H1 (cell line): ENCODE data around the gene DYNC1I1. TPM values are rescaled to one million over a fixed set of nuclear protein-coding genes. Genes with fewer than 3 reads are reported as not detected.

Experiments used
- CTCF ChIA-PET: fragments of 300-600 bp; sonication (Branson Sonifier 250); formaldehyde crosslinking; loops from one replicate; lab custom pipeline; 2021; ENCODE audit not compliant: partially characterized antibody; lab: Charles Lee
- POLR2A ChIA-PET: fragments of 300-600 bp; sonication (Branson Sonifier 250); formaldehyde crosslinking; loops from one replicate; lab custom pipeline; 2021; ENCODE audit warnings: inconsistent platforms; ENCODE audit not compliant: partially characterized antibody; lab: Charles Lee
- DNase-seq, 2 experiments: peaks; one replicate each; pipeline versions ENCODE4 v3.0.0 to v3.0.0-alpha.2; 2010 to 2022; ENCODE audit warnings: low spot score in 2 of 2, low read depth in 1 of 2, mixed read lengths in 1 of 2
- FAIRE-seq: peaks from 2 replicates; lab custom pipeline; 2011; peaks lifted over from hg19 to GRCh38; lab: Jason Lieb, UNC
- H2AFZ ChIP-seq: 2 replicates; pipeline ENCODE4 v1.8.1; 2012; ENCODE audit warnings: low read length, inconsistent platforms
- H2AK5ac ChIP-seq: 2 replicates; pipeline ENCODE4 v1.6.1; 2013; ENCODE audit warnings: low read depth, low read length
- H2BK120ac ChIP-seq: replicated peaks from 2 replicates; pipeline ENCODE3; 2013; ENCODE audit warnings: low read depth, low read length, inconsistent platforms
- H2BK12ac ChIP-seq: 2 replicates; pipeline ENCODE4 v1.6.1; 2013; ENCODE audit warnings: low read depth, low read length
- H2BK15ac ChIP-seq: 2 replicates; pipeline ENCODE4 v1.6.1; 2013; ENCODE audit warnings: low read length
- H2BK20ac ChIP-seq: 2 replicates; pipeline ENCODE4 v1.6.1; 2013; ENCODE audit warnings: low read length
- H2BK5ac ChIP-seq: 2 replicates; pipeline ENCODE4 v1.6.1; 2013; ENCODE audit warnings: low read depth, low read length
- H3K14ac ChIP-seq: 2 replicates; pipeline ENCODE4 v1.6.1; 2013; ENCODE audit warnings: inconsistent platforms; ENCODE audit not compliant: insufficient read length
- H3K18ac ChIP-seq: 2 replicates; pipeline ENCODE4 v1.6.1; 2013; ENCODE audit warnings: low read length; ENCODE audit errors: extremely low read depth
- H3K23ac ChIP-seq: 2 replicates; pipeline ENCODE4 v1.6.1; 2013; ENCODE audit warnings: inconsistent platforms; ENCODE audit not compliant: insufficient read length
- H3K23me2 ChIP-seq: 2 replicates; pipeline ENCODE4 v1.6.1; 2013; ENCODE audit warnings: low read depth, low read length
- H3K27ac ChIP-seq: 2 replicates; pipeline ENCODE4 v1.6.1; 2011; ENCODE audit warnings: low read depth, low read length, inconsistent platforms
- H3K27me3 ChIP-seq, 4 experiments: replicated peaks in 1 of 4; 1 replicate in 1 of 4; 2 replicates in 3 of 4; pipeline versions ENCODE4 v1.6.1 to v1.8.1; 2011 to 2013; ENCODE audit warnings: low read length in 3 of 4, mild to moderate bottlenecking in 3 of 4, inconsistent platforms in 2 of 4, mixed read lengths in 2 of 4, moderate library complexity in 1 of 4; ENCODE audit not compliant: control insufficient read depth in 3 of 4, insufficient read depth in 3 of 4; ENCODE audit errors: extremely low read depth in 1 of 4
- H3K36me3 ChIP-seq, 4 experiments: 2 replicates each; pipeline versions ENCODE4 v1.6.1 to v1.8.1; 2011 to 2013; ENCODE audit warnings: mild to moderate bottlenecking in 4 of 4, low read length in 3 of 4, moderate library complexity in 2 of 4, control low read depth in 1 of 4, inconsistent platforms in 1 of 4; ENCODE audit not compliant: insufficient read depth in 4 of 4, control insufficient read depth in 2 of 4
- H3K4ac ChIP-seq: replicated peaks from 2 replicates; pipeline ENCODE3; 2013; ENCODE audit warnings: low read length, low read depth, mixed read lengths, inconsistent platforms; ENCODE audit not compliant: insufficient read length
- H3K4me1 ChIP-seq, 4 experiments: replicated peaks in 1 of 4; 1 replicate in 1 of 4; 2 replicates in 3 of 4; pipeline versions ENCODE4 v1.6.1 to v1.8.1; 2011 to 2013; ENCODE audit warnings: low read length in 3 of 4, inconsistent platforms in 2 of 4, mixed read lengths in 1 of 4; ENCODE audit not compliant: insufficient read depth in 4 of 4, control insufficient read depth in 3 of 4
- H3K4me2 ChIP-seq, 2 experiments: 2 replicates each; pipeline versions ENCODE4 v1.6.1 to v1.8.1; 2011 to 2013; ENCODE audit warnings: low read depth in 2 of 2, low read length in 2 of 2, control low read depth in 1 of 2, inconsistent platforms in 1 of 2, mild to moderate bottlenecking in 1 of 2; ENCODE audit not compliant: insufficient read depth in 1 of 2
- H3K4me3 ChIP-seq, 4 experiments: fragments of 200-600, 300-600 bp in 1 of 4; sonication (generic), shearing (Covaris generic), sonication (Bioruptor Twin) in 1 of 4; 2 replicates each; pipeline versions ENCODE4 v1.5.1 to v1.8.1; 2011 to 2016; ENCODE audit warnings: low read length in 4 of 4, low read depth in 3 of 4, control low read depth in 2 of 4, inconsistent platforms in 2 of 4, mild to moderate bottlenecking in 2 of 4, mixed read lengths in 1 of 4, moderate library complexity in 1 of 4; ENCODE audit not compliant: insufficient read depth in 2 of 4; ENCODE audit errors: extremely low read depth in 1 of 4
- H3K56ac ChIP-seq: replicated peaks from 2 replicates; pipeline ENCODE3; 2013; ENCODE audit warnings: low read depth, mild to moderate bottlenecking, mixed read lengths, low read length, inconsistent platforms; ENCODE audit not compliant: insufficient read length
- H3K79me1 ChIP-seq: 2 replicates; pipeline ENCODE4 v1.6.1; 2013; ENCODE audit warnings: low read depth, low read length, control low read depth
- H3K79me2 ChIP-seq, 2 experiments: 2 replicates each; pipeline versions ENCODE4 v1.6.1 to v1.8.1; 2012 to 2013; ENCODE audit warnings: low read length in 2 of 2, mild to moderate bottlenecking in 2 of 2, inconsistent platforms in 1 of 2; ENCODE audit not compliant: insufficient read depth in 2 of 2, control insufficient read depth in 1 of 2
- H3K9ac ChIP-seq, 4 experiments: replicated peaks in 1 of 4; 1 replicate in 1 of 4; 2 replicates in 3 of 4; pipeline versions ENCODE4 v1.6.1 to v1.8.1; 2011 to 2013; ENCODE audit warnings: low read depth in 3 of 4, low read length in 3 of 4, control low read depth in 2 of 4, mild to moderate bottlenecking in 2 of 4, moderate library complexity in 2 of 4, inconsistent platforms in 1 of 4; ENCODE audit errors: extremely low read depth in 1 of 4
- H3K9me3 ChIP-seq, 2 experiments: 2 replicates each; pipeline versions ENCODE4 v1.6.1 to v1.8.1; 2012 to 2013; ENCODE audit warnings: mild to moderate bottlenecking in 2 of 2, moderate library complexity in 2 of 2, control low read depth in 1 of 2, inconsistent platforms in 1 of 2, low read depth in 1 of 2, low read length in 1 of 2, mixed read lengths in 1 of 2; ENCODE audit not compliant: insufficient read depth in 2 of 2
- H4K20me1 ChIP-seq, 2 experiments: replicated peaks in 1 of 2; 2 replicates each; pipeline versions ENCODE3 to v1.8.1; 2011 to 2013; ENCODE audit warnings: inconsistent platforms in 2 of 2, low read length in 2 of 2, mild to moderate bottlenecking in 1 of 2; ENCODE audit not compliant: insufficient read depth in 2 of 2, control insufficient read depth in 1 of 2
- H4K5ac ChIP-seq: 2 replicates; pipeline ENCODE4 v1.6.1; 2013; ENCODE audit warnings: low read length, low read depth, mixed read lengths, inconsistent platforms; ENCODE audit not compliant: insufficient read length
- H4K8ac ChIP-seq: 2 replicates; pipeline ENCODE4 v1.8.0; 2013; ENCODE audit warnings: mild to moderate bottlenecking, moderate library complexity, low read length, inconsistent platforms; ENCODE audit not compliant: insufficient read depth; ENCODE audit errors: extremely low read depth
- H4K91ac ChIP-seq: replicated peaks from 2 replicates; pipeline ENCODE3; 2013; ENCODE audit warnings: low read length, mixed read lengths, inconsistent platforms; ENCODE audit not compliant: insufficient read length
- BACH1 ChIP-seq: IDR thresholded peaks from 2 replicates; pipeline ENCODE4 v1.6.1; 2012; ENCODE audit warnings: low read length, improper control_type of control experiment
- CREB1 ChIP-seq: IDR thresholded peaks from 2 replicates; pipeline ENCODE4 v1.6.1; 2012; ENCODE audit warnings: inconsistent platforms
- FOSL1 ChIP-seq: IDR thresholded peaks from 2 replicates; pipeline ENCODE4 v1.6.1; 2011; ENCODE audit warnings: mild to moderate bottlenecking, low read depth, low read length, moderate library complexity; ENCODE audit not compliant: insufficient read depth
- JUND ChIP-seq: IDR thresholded peaks from 2 replicates; pipeline ENCODE4 v1.6.1; 2011; ENCODE audit warnings: mild to moderate bottlenecking, improper control_type of control experiment, low read length
- WGBS, 2 experiments: shearing (Covaris generic) in 1 of 2; methylation state at CpG; one replicate each; pipeline versions ENCODE4 v1.1.6 to v1.1.7; 2013 to 2015; ENCODE audit warnings: low lambda C conversion rate in 2 of 2, mixed read lengths in 2 of 2, inconsistent platforms in 1 of 2, low coverage in 1 of 2, missing lambda C conversion rate in 1 of 2; ENCODE audit not compliant: insufficient replicate concordance in 2 of 2, insufficient coverage in 1 of 2, insufficient read length in 1 of 2; ENCODE audit errors: extremely low coverage in 1 of 2, missing lambda C conversion rate in 1 of 2; 5-methylcytosine and 5-hydroxymethylcytosine counted together
- polyA plus RNA-seq, 7 experiments: library from polyadenylated mRNA; depleted of rRNA in 3 of 7; stranded (reverse) in 5 of 7; unstranded in 2 of 7; fragments of >200 nt in 5 of 7; fragments of 200-250 nt in 2 of 7; gene quantifications; 1 replicate in 5 of 7; 2 replicates in 1 of 7; 4 replicates in 1 of 7; pipeline versions ENCODE4 v1.2.1 to v1.2.3, GENCODE V29; 2011 to 2013; ENCODE audit warnings: missing spikeins in 2 of 7, mixed read lengths in 2 of 7
- total RNA-seq: library from RNA; stranded (reverse); fragmentation: NEBNext Ultra II Directional; extraction: Animal tissue kit (Norgen Biotek cat#: 25700); gene quantifications from 2 replicates; pipeline ENCODE4 v1.2.1, GENCODE V29; 2021
- TF ChIP-seq, protein P1 (sequence below): IDR thresholded peaks from 2 replicates; pipeline ENCODE4 v1.6.1; 2011; ENCODE audit warnings: low read length, improper control_type of control experiment
- TF ChIP-seq, protein P2 (sequence below): IDR thresholded peaks from 2 replicates; pipeline ENCODE4 v1.6.1; 2012; ENCODE audit warnings: low read length, inconsistent platforms

The DYNC1I1 gene
- total and polyA plus RNA-seq, 2 of the 8 experiments (the other 6 are each of a cell fraction or from before 2014, with no cell fraction given) = 0.45 to 0.58 TPM

DNA sequence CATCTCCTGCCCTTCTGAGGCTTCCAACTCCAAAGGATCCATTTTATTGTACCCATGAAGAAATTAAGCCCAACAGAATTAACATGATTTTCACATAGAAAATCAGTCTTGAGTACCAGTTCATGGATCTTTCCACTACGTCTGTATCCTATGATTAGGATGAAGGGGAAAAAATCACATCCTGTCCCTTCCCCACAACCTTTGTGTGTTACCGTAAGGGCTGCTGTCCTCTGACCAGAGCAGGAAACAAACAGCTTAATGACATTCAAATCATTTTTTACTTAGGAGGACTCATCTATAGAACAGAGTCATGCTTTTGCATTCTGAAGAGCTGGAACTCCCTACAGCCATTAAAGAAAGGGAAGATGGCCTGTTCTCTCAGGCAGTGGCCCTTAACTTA, 241.5 kb downstream of the DYNC1I1 start:
- Histone ChIP-seq H3K56ac (no peak overlapping the region), H3K4me2 (no peak overlapping the region)

More for the DNA sequence above, 241.5 kb downstream of the DYNC1I1 start:
- H3K36me3 ChIP-seq = no peaks in the 10 kb centered on the region
- ChIA-PET POLR2A (no interaction called here), CTCF (interaction anchor here (0.7 to 1.0 kb wide), 2 partner anchors 15 to 17 kb away, joined by 3 read pairs; no protein-coding TSS in a partner anchor)
- H3K79me2 ChIP-seq = no peaks in the 10 kb centered on the region
- H4K8ac ChIP-seq = no peak overlapping the region
- H4K20me1 ChIP-seq = no peaks in the 10 kb centered on the region
- no peak overlapping the region for H3K27ac ChIP-seq
- DNase-seq (no peak), FAIRE-seq (no peak)
- no peak overlapping the region for H2BK5ac ChIP-seq
- no peak overlapping the region for H2BK15ac ChIP-seq
- H2AFZ ChIP-seq = peak overlapping the region; percentile 78; the same call in 1 of the 2 replicates
- no peak overlapping the region for H3K4ac ChIP-seq
- no peak overlapping the region for H3K4me3 ChIP-seq
- H4K91ac ChIP-seq = no peak overlapping the region
- no peaks in the 10 kb centered on the region for H3K79me1 ChIP-seq
- no peak overlapping the region for H4K5ac ChIP-seq
- 89% methylated on average over 2 of the region's 2 CpGs; no CpG with 5 or more reads in 1 of the 2 experiments for WGBS, 2 experiments
- no peak overlapping the region for H2BK120ac ChIP-seq
- H3K4me1 ChIP-seq = no peaks in the 10 kb centered on the region
- H2AK5ac ChIP-seq = no peak overlapping the region
- H3K9ac ChIP-seq = no peak overlapping the region
- no peaks in the 10 kb centered on the region; the same call in 1 of the 2 replicates for H3K23me2 ChIP-seq
- no peaks in the 10 kb centered on the region for H3K9me3 ChIP-seq
- no peak overlapping the region for H3K23ac ChIP-seq
- no peaks in the 10 kb centered on the region for H3K27me3 ChIP-seq
- TF ChIP-seq, protein P1, sequence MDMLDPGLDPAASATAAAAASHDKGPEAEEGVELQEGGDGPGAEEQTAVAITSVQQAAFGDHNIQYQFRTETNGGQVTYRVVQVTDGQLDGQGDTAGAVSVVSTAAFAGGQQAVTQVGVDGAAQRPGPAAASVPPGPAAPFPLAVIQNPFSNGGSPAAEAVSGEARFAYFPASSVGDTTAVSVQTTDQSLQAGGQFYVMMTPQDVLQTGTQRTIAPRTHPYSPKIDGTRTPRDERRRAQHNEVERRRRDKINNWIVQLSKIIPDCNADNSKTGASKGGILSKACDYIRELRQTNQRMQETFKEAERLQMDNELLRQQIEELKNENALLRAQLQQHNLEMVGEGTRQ = no peak
- TF ChIP-seq JUND = no peak
- no peak for TF ChIP-seq BACH1
- TF ChIP-seq, protein P2, sequence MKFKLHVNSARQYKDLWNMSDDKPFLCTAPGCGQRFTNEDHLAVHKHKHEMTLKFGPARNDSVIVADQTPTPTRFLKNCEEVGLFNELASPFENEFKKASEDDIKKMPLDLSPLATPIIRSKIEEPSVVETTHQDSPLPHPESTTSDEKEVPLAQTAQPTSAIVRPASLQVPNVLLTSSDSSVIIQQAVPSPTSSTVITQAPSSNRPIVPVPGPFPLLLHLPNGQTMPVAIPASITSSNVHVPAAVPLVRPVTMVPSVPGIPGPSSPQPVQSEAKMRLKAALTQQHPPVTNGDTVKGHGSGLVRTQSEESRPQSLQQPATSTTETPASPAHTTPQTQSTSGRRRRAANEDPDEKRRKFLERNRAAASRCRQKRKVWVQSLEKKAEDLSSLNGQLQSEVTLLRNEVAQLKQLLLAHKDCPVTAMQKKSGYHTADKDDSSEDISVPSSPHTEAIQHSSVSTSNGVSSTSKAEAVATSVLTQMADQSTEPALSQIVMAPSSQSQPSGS = no peak
- no peak for TF ChIP-seq FOSL1
- TF ChIP-seq CREB1 = no peak
- no peak overlapping the region for H2BK20ac ChIP-seq
- H3K14ac ChIP-seq = no peak overlapping the region
- H3K18ac ChIP-seq = no peak overlapping the region
- no peak overlapping the region for H2BK12ac ChIP-seq
